Esophagus squamous epithelium (tissue), 4 donors: ENCODE data around the gene MATCAP1.

Experiments used
- CTCF ChIP-seq, 6 experiments: fragments of 450-650 bp in 4 of 6; fragments of 200-600 bp in 2 of 6; sonication (generic) in 2 of 6; IDR thresholded peaks; one replicate each; pipeline ENCODE4 v1.5.1; 2016 to 2019; ENCODE audit warnings: antibody characterized with exemption in 6 of 6, mild to moderate bottlenecking in 4 of 6, moderate library complexity in 4 of 6
- POLR2A ChIP-seq, 4 donors: fragments of 450-650 bp; IDR thresholded peaks; one replicate each; pipeline ENCODE4 v1.6.1; 2017; ENCODE audit warnings: antibody characterized with exemption in 4 of 4, mild to moderate bottlenecking in 4 of 4, moderate library complexity in 3 of 4

GRCh38 chr16:67229906-67230808, 46.4 kb upstream of the MATCAP1 start:
- no peak for TF ChIP-seq CTCF (IDR thresholded peaks at IDR 0.05)
- no peak for TF ChIP-seq POLR2A (IDR thresholded peaks at IDR 0.05)
